HEK293 (cell line): ENCODE results near the gene RNF166.

Experiments used
- IKZF3 ChIP-seq: fragments of 450-650 bp; IDR thresholded peaks from 2 replicates; pipeline ENCODE4 v1.5.0; 2018; ENCODE audit warnings: missing biosample characterization, mild to moderate bottlenecking, missing genetic modification characterization, moderate library complexity
- KLF8 ChIP-seq: fragments of 450-650 bp; formaldehyde crosslinking; IDR thresholded peaks from 2 replicates; pipeline ENCODE4 v1.5.1; 2016; ENCODE audit warnings: missing biosample characterization, missing genetic modification characterization
- SALL2 ChIP-seq: fragments of 450-650 bp; formaldehyde crosslinking; IDR thresholded peaks from 2 replicates; pipeline ENCODE4 v1.5.0; 2017; ENCODE audit warnings: missing biosample characterization, mild to moderate bottlenecking, missing genetic modification characterization, borderline replicate concordance
- SCRT1 ChIP-seq: fragments of 450-650 bp; formaldehyde crosslinking; IDR thresholded peaks from 2 replicates; pipeline ENCODE4 v1.5.1; 2016; ENCODE audit warnings: missing biosample characterization, missing genetic modification characterization, borderline replicate concordance
- ZFP3 ChIP-seq: fragments of 450-650 bp; formaldehyde crosslinking; IDR thresholded peaks from 2 replicates; pipeline ENCODE4 v1.5.1; 2016; ENCODE audit warnings: low read depth, missing biosample characterization, missing genetic modification characterization
- ZNF121 ChIP-seq: fragments of 450-650 bp; formaldehyde crosslinking; IDR thresholded peaks from 2 replicates; pipeline ENCODE4 v1.5.1; 2016; ENCODE audit warnings: missing biosample characterization, missing genetic modification characterization
- ZNF175 ChIP-seq: fragments of 450-650 bp; formaldehyde crosslinking; IDR thresholded peaks from 2 replicates; pipeline ENCODE4 v1.5.1; 2016; ENCODE audit warnings: missing biosample characterization, missing genetic modification characterization
- ZNF184 ChIP-seq: fragments of 450-650 bp; IDR thresholded peaks from 2 replicates; pipeline ENCODE4 v1.5.1; 2018; ENCODE audit warnings: missing biosample characterization, mild to moderate bottlenecking, missing genetic modification characterization
- ZNF239 ChIP-seq: fragments of 450-650 bp; formaldehyde crosslinking; IDR thresholded peaks from 2 replicates; pipeline ENCODE4 v1.5.1; 2016; ENCODE audit warnings: missing biosample characterization, missing genetic modification characterization
- ZNF274 ChIP-seq, 2 experiments: fragments of 200-500 bp in 1 of 2; fragments of 450-650 bp in 1 of 2; sonication (Bioruptor generic) in 1 of 2; formaldehyde crosslinking in 1 of 2; IDR thresholded peaks; 2 replicates each; pipeline versions ENCODE4 v1.5.1 to v1.6.1; 2014 to 2016; ENCODE audit warnings: borderline replicate concordance in 1 of 2, inconsistent platforms in 1 of 2, low read length in 1 of 2, missing biosample characterization in 1 of 2, missing genetic modification characterization in 1 of 2
- ZNF37A ChIP-seq: fragments of 450-650 bp; IDR thresholded peaks from 2 replicates; pipeline ENCODE4 v1.5.1; 2018; ENCODE audit warnings: missing biosample characterization, missing genetic modification characterization
- ZNF404 ChIP-seq: fragments of 450-650 bp; formaldehyde crosslinking; IDR thresholded peaks from 2 replicates; pipeline ENCODE4 v1.5.1; 2017; ENCODE audit warnings: missing biosample characterization, missing genetic modification characterization
- ZNF596 ChIP-seq: fragments of 450-650 bp; IDR thresholded peaks from 2 replicates; pipeline ENCODE4 v1.5.0; 2018; ENCODE audit warnings: missing biosample characterization, mild to moderate bottlenecking, missing genetic modification characterization, moderate library complexity
- ZNF600 ChIP-seq: fragments of 450-650 bp; formaldehyde crosslinking; IDR thresholded peaks from 2 replicates; pipeline ENCODE4 v1.5.1; 2016; ENCODE audit warnings: missing biosample characterization, missing genetic modification characterization
- ZXDB ChIP-seq: fragments of 450-650 bp; formaldehyde crosslinking; IDR thresholded peaks from 2 replicates; pipeline ENCODE4 v1.5.1; 2016; ENCODE audit warnings: missing biosample characterization, missing genetic modification characterization
- TF ChIP-seq, protein P1 (sequence below): fragments of 450-650 bp; formaldehyde crosslinking; conservative IDR thresholded peaks from 2 replicates; pipeline ENCODE4 v1.5.1; 2016; ENCODE audit warnings: low read depth, missing biosample characterization, missing genetic modification characterization
- TF ChIP-seq, protein P2 (sequence below): fragments of 450-650 bp; formaldehyde crosslinking; IDR thresholded peaks from 2 replicates; pipeline ENCODE4 v1.5.1; 2016; ENCODE audit warnings: missing biosample characterization, missing genetic modification characterization, borderline replicate concordance
- TF ChIP-seq, protein P3 (sequence below): fragments of 450-650 bp; formaldehyde crosslinking; IDR thresholded peaks from 2 replicates; pipeline ENCODE4 v1.5.1; 2016; ENCODE audit warnings: missing biosample characterization, missing genetic modification characterization
- TF ChIP-seq, protein P4 (sequence below): fragments of 450-650 bp; formaldehyde crosslinking; IDR thresholded peaks from 2 replicates; pipeline ENCODE4 v1.5.1; 2016; ENCODE audit warnings: missing biosample characterization, missing genetic modification characterization
- TF ChIP-seq, protein P5 (sequence below): fragments of 450-650 bp; formaldehyde crosslinking; IDR thresholded peaks from 2 replicates; pipeline ENCODE4 v1.5.1; 2016; ENCODE audit warnings: missing biosample characterization, missing genetic modification characterization

RNF166 gene

DNA sequence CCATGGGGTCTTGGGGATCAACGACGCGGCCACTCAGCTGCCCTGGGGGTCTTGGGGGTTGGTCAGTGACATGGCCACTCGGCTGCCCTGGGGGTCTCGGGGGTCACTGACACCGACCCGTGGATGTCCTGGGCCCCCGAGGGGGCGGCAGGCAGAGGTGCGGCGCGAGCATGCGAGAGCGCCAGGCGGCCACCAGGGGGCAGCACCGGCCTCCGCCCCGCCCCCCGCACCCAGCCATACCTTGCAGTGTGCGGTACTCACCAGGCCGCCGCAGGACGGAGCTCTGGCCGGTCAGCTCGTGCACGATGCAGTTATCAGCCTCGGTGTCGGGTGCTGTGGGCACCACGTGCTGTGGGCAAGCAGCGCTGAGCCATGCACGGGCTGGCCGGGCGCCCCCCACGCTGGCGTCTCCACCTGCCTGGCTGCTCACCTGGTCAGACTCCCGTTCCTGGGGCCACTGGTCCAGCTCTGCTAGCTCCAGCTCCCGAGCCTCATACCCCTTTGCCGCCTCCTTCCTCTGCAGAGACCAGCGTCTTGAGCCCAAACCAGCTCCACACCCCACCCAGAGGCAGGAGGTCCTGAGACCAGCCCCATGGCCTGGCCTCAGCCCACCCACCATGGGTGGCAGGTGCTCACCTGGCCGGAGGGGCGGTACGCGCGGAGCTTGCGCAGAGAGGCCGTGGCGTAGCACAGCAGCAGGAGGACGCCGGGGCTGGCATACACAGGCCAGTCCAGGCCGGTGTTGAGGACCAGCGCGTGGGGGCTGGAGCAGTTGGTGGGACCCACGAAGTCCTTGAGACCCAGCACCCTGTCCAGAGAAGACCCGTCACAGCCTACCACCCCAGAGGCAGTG, 31.3 kb upstream of the RNF166 start (continued):
- TF ChIP-seq, protein P1, sequence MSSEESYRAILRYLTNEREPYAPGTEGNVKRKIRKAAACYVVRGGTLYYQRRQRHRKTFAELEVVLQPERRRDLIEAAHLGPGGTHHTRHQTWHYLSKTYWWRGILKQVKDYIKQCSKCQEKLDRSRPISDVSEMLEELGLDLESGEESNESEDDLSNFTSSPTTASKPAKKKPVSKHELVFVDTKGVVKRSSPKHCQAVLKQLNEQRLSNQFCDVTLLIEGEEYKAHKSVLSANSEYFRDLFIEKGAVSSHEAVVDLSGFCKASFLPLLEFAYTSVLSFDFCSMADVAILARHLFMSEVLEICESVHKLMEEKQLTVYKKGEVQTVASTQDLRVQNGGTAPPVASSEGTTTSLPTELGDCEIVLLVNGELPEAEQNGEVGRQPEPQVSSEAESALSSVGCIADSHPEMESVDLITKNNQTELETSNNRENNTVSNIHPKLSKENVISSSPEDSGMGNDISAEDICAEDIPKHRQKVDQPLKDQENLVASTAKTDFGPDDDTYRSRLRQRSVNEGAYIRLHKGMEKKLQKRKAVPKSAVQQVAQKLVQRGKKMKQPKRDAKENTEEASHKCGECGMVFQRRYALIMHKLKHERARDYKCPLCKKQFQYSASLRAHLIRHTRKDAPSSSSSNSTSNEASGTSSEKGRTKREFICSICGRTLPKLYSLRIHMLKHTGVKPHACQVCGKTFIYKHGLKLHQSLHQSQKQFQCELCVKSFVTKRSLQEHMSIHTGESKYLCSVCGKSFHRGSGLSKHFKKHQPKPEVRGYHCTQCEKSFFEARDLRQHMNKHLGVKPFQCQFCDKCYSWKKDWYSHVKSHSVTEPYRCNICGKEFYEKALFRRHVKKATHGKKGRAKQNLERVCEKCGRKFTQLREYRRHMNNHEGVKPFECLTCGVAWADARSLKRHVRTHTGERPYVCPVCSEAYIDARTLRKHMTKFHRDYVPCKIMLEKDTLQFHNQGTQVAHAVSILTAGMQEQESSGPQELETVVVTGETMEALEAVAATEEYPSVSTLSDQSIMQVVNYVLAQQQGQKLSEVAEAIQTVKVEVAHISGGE (tag by site-specific recombination): no peak
- TF ChIP-seq IKZF3 (tag by site-specific recombination) (no peak), ZNF600 (tag by site-specific recombination) (peak; percentile 59; the same call in 1 of the 2 replicates), ZNF404 (tag by site-specific recombination) (no peak), ZNF239 (tag by site-specific recombination) (no peak), SALL2 (tag by site-specific recombination) (no peak), ZNF175 (tag by site-specific recombination) (no peak), ZNF274 (IDR thresholded peaks at IDR 0.05; ENCODE audit: low read length) (no peak), ZNF274 (tag by site-specific recombination; IDR thresholded peaks at IDR 0.05; ENCODE audit: borderline replicate concordance) (no peak), ZNF37A (tag by site-specific recombination) (no peak), ZXDB (tag by site-specific recombination) (peak; percentile 41; the same call in 1 of the 2 replicates), ZNF184 (tag by site-specific recombination) (no peak), ZNF596 (no peak), SCRT1 (tag by site-specific recombination) (no peak), ZNF121 (tag by site-specific recombination) (0 out of 2 replicates have a peak, but pooled peaks have one; percentile 34), KLF8 (tag by site-specific recombination) (peak; percentile 75; the same call in 1 of the 2 replicates), ZFP3 (tag by site-specific recombination) (no peak)
- TF ChIP-seq, protein P2, sequence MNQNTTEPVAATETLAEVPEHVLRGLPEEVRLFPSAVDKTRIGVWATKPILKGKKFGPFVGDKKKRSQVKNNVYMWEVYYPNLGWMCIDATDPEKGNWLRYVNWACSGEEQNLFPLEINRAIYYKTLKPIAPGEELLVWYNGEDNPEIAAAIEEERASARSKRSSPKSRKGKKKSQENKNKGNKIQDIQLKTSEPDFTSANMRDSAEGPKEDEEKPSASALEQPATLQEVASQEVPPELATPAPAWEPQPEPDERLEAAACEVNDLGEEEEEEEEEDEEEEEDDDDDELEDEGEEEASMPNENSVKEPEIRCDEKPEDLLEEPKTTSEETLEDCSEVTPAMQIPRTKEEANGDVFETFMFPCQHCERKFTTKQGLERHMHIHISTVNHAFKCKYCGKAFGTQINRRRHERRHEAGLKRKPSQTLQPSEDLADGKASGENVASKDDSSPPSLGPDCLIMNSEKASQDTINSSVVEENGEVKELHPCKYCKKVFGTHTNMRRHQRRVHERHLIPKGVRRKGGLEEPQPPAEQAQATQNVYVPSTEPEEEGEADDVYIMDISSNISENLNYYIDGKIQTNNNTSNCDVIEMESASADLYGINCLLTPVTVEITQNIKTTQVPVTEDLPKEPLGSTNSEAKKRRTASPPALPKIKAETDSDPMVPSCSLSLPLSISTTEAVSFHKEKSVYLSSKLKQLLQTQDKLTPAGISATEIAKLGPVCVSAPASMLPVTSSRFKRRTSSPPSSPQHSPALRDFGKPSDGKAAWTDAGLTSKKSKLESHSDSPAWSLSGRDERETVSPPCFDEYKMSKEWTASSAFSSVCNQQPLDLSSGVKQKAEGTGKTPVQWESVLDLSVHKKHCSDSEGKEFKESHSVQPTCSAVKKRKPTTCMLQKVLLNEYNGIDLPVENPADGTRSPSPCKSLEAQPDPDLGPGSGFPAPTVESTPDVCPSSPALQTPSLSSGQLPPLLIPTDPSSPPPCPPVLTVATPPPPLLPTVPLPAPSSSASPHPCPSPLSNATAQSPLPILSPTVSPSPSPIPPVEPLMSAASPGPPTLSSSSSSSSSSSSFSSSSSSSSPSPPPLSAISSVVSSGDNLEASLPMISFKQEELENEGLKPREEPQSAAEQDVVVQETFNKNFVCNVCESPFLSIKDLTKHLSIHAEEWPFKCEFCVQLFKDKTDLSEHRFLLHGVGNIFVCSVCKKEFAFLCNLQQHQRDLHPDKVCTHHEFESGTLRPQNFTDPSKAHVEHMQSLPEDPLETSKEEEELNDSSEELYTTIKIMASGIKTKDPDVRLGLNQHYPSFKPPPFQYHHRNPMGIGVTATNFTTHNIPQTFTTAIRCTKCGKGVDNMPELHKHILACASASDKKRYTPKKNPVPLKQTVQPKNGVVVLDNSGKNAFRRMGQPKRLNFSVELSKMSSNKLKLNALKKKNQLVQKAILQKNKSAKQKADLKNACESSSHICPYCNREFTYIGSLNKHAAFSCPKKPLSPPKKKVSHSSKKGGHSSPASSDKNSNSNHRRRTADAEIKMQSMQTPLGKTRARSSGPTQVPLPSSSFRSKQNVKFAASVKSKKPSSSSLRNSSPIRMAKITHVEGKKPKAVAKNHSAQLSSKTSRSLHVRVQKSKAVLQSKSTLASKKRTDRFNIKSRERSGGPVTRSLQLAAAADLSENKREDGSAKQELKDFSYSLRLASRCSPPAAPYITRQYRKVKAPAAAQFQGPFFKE (tag by site-specific recombination): no peak
- TF ChIP-seq, protein P3, sequence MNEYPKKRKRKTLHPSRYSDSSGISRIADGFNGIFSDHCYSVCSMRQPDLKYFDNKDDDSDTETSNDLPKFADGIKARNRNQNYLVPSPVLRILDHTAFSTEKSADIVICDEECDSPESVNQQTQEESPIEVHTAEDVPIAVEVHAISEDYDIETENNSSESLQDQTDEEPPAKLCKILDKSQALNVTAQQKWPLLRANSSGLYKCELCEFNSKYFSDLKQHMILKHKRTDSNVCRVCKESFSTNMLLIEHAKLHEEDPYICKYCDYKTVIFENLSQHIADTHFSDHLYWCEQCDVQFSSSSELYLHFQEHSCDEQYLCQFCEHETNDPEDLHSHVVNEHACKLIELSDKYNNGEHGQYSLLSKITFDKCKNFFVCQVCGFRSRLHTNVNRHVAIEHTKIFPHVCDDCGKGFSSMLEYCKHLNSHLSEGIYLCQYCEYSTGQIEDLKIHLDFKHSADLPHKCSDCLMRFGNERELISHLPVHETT (tag by site-specific recombination): no peak
- TF ChIP-seq, protein P4, sequence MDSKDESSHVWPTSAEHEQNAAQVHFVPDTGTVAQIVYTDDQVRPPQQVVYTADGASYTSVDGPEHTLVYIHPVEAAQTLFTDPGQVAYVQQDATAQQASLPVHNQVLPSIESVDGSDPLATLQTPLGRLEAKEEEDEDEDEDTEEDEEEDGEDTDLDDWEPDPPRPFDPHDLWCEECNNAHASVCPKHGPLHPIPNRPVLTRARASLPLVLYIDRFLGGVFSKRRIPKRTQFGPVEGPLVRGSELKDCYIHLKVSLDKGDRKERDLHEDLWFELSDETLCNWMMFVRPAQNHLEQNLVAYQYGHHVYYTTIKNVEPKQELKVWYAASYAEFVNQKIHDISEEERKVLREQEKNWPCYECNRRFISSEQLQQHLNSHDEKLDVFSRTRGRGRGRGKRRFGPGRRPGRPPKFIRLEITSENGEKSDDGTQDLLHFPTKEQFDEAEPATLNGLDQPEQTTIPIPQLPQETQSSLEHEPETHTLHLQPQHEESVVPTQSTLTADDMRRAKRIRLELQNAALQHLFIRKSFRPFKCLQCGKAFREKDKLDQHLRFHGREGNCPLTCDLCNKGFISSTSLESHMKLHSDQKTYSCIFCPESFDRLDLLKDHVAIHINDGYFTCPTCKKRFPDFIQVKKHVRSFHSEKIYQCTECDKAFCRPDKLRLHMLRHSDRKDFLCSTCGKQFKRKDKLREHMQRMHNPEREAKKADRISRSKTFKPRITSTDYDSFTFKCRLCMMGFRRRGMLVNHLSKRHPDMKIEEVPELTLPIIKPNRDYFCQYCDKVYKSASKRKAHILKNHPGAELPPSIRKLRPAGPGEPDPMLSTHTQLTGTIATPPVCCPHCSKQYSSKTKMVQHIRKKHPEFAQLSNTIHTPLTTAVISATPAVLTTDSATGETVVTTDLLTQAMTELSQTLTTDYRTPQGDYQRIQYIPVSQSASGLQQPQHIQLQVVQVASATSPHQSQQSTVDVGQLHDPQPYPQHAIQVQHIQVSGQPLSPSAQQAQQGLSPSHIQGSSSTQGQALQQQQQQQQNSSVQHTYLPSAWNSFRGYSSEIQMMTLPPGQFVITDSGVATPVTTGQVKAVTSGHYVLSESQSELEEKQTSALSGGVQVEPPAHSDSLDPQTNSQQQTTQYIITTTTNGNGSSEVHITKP (tag by site-specific recombination): no peak
- TF ChIP-seq, protein P5, sequence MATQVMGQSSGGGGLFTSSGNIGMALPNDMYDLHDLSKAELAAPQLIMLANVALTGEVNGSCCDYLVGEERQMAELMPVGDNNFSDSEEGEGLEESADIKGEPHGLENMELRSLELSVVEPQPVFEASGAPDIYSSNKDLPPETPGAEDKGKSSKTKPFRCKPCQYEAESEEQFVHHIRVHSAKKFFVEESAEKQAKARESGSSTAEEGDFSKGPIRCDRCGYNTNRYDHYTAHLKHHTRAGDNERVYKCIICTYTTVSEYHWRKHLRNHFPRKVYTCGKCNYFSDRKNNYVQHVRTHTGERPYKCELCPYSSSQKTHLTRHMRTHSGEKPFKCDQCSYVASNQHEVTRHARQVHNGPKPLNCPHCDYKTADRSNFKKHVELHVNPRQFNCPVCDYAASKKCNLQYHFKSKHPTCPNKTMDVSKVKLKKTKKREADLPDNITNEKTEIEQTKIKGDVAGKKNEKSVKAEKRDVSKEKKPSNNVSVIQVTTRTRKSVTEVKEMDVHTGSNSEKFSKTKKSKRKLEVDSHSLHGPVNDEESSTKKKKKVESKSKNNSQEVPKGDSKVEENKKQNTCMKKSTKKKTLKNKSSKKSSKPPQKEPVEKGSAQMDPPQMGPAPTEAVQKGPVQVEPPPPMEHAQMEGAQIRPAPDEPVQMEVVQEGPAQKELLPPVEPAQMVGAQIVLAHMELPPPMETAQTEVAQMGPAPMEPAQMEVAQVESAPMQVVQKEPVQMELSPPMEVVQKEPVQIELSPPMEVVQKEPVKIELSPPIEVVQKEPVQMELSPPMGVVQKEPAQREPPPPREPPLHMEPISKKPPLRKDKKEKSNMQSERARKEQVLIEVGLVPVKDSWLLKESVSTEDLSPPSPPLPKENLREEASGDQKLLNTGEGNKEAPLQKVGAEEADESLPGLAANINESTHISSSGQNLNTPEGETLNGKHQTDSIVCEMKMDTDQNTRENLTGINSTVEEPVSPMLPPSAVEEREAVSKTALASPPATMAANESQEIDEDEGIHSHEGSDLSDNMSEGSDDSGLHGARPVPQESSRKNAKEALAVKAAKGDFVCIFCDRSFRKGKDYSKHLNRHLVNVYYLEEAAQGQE: no peak
